ENCODE measurements around the gene ZC3H4.

ZC3H4 gene

GRCh38 chr19:47037766-47038165 is 75.8 kb downstream of the ZC3H4 start:
- Histone ChIP-seq H3K36me3 (ENCODE audit: insufficient read depth, low read length) (peaks cover 4% of the 10 kb centered on the region), H3K9me3 (ENCODE audit: low read length) (no peaks in the 10 kb centered on the region), H2AFZ (ENCODE audit: low read depth, low read length) (no peak overlapping the region), H3K4me3 (ENCODE audit: low read length) (no peak overlapping the region), H3K27me3 (ENCODE audit: insufficient read depth, low read length) (no peaks in the 10 kb centered on the region), H3K4me1 (ENCODE audit: insufficient read depth, low read length) (peaks cover 6% of the 10 kb centered on the region)

GRCh38 chr19:47036097-47036651 is 77.4 kb downstream of the ZC3H4 start:
- Histone ChIP-seq H3K9me3 (ENCODE audit: low read length) (no peaks in the 10 kb centered on the region), H2AFZ (ENCODE audit: low read depth, low read length) (peak overlapping the region; percentile 65), H3K4me1 (ENCODE audit: insufficient read depth, low read length) (peaks cover 6% of the 10 kb centered on the region), H3K36me3 (ENCODE audit: insufficient read depth, low read length) (no peaks in the 10 kb centered on the region), H3K27me3 (ENCODE audit: insufficient read depth, low read length) (no peaks in the 10 kb centered on the region), H3K4me3 (ENCODE audit: low read length) (peak overlapping the region; percentile 49)

GRCh38 chr19:47035127-47036096 is 78.2 kb downstream of the ZC3H4 start:
- H3K27me3 ChIP-seq (ENCODE audit: insufficient read depth, low read length): no peaks in the 10 kb centered on the region
- H3K36me3 ChIP-seq (ENCODE audit: insufficient read depth, low read length): no peaks in the 10 kb centered on the region
- H3K4me1 ChIP-seq (ENCODE audit: insufficient read depth, low read length): peaks cover 6% of the 10 kb centered on the region
- peak overlapping the region; percentile 49 for H3K4me3 ChIP-seq (ENCODE audit: low read length)
- peak overlapping the region; percentile 65 for H2AFZ ChIP-seq (ENCODE audit: low read depth, low read length)
- H3K9me3 ChIP-seq (ENCODE audit: low read length): no peaks in the 10 kb centered on the region

DNA sequence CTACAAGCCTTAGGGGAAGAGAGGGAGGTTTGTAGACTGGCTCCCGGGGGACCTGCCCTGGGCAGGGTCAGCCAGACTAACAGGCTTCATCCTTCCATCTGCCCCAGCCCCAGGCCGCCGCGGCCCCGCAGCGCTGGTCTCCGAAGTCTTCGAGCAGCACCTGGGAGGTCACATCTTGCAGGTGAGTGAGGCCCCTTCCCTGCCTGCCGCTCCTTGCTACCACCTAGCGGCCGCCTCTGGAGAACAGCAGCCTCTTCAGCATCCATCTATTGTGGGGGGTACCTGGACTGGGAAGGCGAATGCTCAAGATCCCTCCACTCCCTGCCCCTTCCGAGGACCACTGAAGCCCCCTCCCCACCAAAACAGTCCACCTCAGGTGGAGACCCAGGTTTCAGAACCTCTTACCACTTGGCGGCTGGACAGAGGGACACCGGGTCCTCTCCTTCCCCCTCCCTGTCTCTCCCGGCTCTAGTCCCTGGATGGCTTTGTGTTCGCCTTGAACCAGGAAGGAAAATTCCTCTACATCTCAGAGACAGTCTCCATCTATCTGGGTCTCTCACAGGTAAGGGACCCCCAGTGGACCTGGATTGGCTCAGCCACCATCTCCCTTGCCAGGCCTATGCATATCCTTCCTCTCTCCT is 81.3 kb downstream of the ZC3H4 start:
- Histone ChIP-seq H3K36me3 (ENCODE audit: insufficient read depth, low read length) (no peaks in the 10 kb centered on the region), H3K27me3 (ENCODE audit: insufficient read depth, low read length) (peaks cover 21% of the 10 kb centered on the region), H3K9me3 (ENCODE audit: low read length) (no peaks in the 10 kb centered on the region), H2AFZ (ENCODE audit: low read depth, low read length) (no peak overlapping the region), H3K4me1 (ENCODE audit: insufficient read depth, low read length) (peaks cover 16% of the 10 kb centered on the region), H3K4me3 (ENCODE audit: low read length) (no peak overlapping the region)

DNA sequence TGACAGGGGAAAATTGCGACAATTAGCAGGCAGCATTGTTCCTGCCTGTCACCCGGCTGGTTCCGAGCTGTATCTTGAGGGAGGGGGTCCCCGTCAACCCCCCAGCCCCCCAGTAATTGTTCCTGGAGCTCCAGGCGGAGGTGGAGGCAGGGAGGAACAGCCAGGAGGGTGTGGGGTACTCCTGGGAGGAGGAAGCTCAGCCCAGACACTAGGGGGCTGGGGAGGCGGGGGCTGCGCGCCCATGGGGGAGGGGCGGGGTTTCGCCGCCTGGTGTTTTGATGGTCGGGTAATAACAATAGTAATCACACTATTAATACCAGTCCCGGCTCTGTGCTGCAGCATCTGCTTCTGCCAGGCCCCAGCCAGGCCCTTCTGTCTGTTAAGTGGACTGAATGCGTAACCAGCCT is 85.4 kb downstream of the ZC3H4 start:
- H3K36me3 ChIP-seq (ENCODE audit: insufficient read depth, low read length): no peaks in the 10 kb centered on the region
- H3K4me3 ChIP-seq (ENCODE audit: low read length): no peak overlapping the region
- no peak overlapping the region for H2AFZ ChIP-seq (ENCODE audit: low read depth, low read length)
- peaks cover 44% of the 10 kb centered on the region for H3K27me3 ChIP-seq (ENCODE audit: insufficient read depth, low read length)
- peaks cover 10% of the 10 kb centered on the region for H3K4me1 ChIP-seq (ENCODE audit: insufficient read depth, low read length)
- H3K9me3 ChIP-seq (ENCODE audit: low read length): no peaks in the 10 kb centered on the region

GRCh38 chr19:47027586-47028088 is 85.9 kb downstream of the ZC3H4 start:
- H3K27me3 ChIP-seq (ENCODE audit: insufficient read depth, low read length): peaks cover 50% of the 10 kb centered on the region
- no peaks in the 10 kb centered on the region for H3K36me3 ChIP-seq (ENCODE audit: insufficient read depth, low read length)
- H2AFZ ChIP-seq (ENCODE audit: low read depth, low read length): peak overlapping the region; percentile 27
- no peaks in the 10 kb centered on the region for H3K9me3 ChIP-seq (ENCODE audit: low read length)
- peaks cover 10% of the 10 kb centered on the region for H3K4me1 ChIP-seq (ENCODE audit: insufficient read depth, low read length)
- H3K4me3 ChIP-seq (ENCODE audit: low read length): no peak overlapping the region

GRCh38 chr19:47026889-47027288 is 86.7 kb downstream of the ZC3H4 start:
- Histone ChIP-seq H2AFZ (ENCODE audit: low read depth, low read length) (no peak overlapping the region), H3K9me3 (ENCODE audit: low read length) (no peaks in the 10 kb centered on the region), H3K4me1 (ENCODE audit: insufficient read depth, low read length) (peaks cover 10% of the 10 kb centered on the region), H3K4me3 (ENCODE audit: low read length) (no peak overlapping the region), H3K36me3 (ENCODE audit: insufficient read depth, low read length) (no peaks in the 10 kb centered on the region), H3K27me3 (ENCODE audit: insufficient read depth, low read length) (peaks cover 57% of the 10 kb centered on the region)

DNA sequence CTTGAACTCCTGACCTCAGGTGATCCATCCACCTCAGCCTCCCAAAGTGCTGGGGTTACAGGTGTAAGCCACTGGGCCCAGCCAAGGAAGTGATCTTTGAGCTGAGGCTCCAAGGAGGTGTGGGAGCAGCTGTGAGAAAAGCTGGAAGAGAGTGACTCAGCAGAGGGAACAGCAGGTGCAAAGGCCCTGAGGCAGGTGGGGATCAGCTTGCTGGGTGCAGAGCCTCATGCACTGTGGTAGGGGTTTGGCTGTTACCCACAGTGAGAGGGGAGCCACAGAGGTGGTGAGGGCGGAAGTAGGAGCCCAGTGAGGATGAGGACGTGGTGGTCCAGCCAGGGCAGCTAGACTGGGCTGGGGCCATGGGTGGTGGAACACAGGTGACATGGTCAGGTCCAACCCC is 87.4 kb downstream of the ZC3H4 start:
- peaks cover 14% of the 10 kb centered on the region for H3K4me1 ChIP-seq (ENCODE audit: insufficient read depth, low read length)
- H3K36me3 ChIP-seq (ENCODE audit: insufficient read depth, low read length): no peaks in the 10 kb centered on the region
- H2AFZ ChIP-seq (ENCODE audit: low read depth, low read length): no peak overlapping the region
- H3K9me3 ChIP-seq (ENCODE audit: low read length): no peaks in the 10 kb centered on the region
- H3K4me3 ChIP-seq (ENCODE audit: low read length): no peak overlapping the region
- H3K27me3 ChIP-seq (ENCODE audit: insufficient read depth, low read length): peaks cover 64% of the 10 kb centered on the region

GRCh38 chr19:47024502-47024901 is 89.1 kb downstream of the ZC3H4 start:
- H3K27me3 ChIP-seq (ENCODE audit: insufficient read depth, low read length): peaks cover 72% of the 10 kb centered on the region
- H2AFZ ChIP-seq (ENCODE audit: low read depth, low read length): no peak overlapping the region
- no peak overlapping the region for H3K4me3 ChIP-seq (ENCODE audit: low read length)
- H3K36me3 ChIP-seq (ENCODE audit: insufficient read depth, low read length): no peaks in the 10 kb centered on the region
- H3K4me1 ChIP-seq (ENCODE audit: insufficient read depth, low read length): peaks cover 25% of the 10 kb centered on the region
- no peaks in the 10 kb centered on the region for H3K9me3 ChIP-seq (ENCODE audit: low read length)

DNA sequence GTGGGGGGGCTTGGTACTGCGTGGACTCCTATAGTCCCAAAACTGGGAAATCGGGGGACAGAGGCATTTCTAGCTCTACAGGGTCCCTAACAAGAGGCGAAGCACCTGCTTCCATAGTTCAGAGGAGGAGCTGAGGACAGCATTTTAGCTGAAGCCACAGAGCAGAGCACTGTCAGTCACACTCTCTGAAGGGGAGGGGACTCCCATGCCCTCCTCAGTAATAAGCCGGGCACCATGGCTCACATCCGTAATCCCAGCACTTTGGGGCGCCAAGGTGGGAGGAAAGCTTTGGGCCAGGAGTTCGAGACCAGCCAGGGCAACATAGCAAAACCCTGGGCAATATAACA is 90.2 kb downstream of the ZC3H4 start:
- Histone ChIP-seq H2AFZ (ENCODE audit: low read depth, low read length) (no peak overlapping the region), H3K4me3 (ENCODE audit: low read length) (no peak overlapping the region), H3K9me3 (ENCODE audit: low read length) (no peaks in the 10 kb centered on the region), H3K4me1 (ENCODE audit: insufficient read depth, low read length) (peaks cover 22% of the 10 kb centered on the region), H3K36me3 (ENCODE audit: insufficient read depth, low read length) (no peaks in the 10 kb centered on the region), H3K27me3 (ENCODE audit: insufficient read depth, low read length) (peaks cover 74% of the 10 kb centered on the region)

DNA sequence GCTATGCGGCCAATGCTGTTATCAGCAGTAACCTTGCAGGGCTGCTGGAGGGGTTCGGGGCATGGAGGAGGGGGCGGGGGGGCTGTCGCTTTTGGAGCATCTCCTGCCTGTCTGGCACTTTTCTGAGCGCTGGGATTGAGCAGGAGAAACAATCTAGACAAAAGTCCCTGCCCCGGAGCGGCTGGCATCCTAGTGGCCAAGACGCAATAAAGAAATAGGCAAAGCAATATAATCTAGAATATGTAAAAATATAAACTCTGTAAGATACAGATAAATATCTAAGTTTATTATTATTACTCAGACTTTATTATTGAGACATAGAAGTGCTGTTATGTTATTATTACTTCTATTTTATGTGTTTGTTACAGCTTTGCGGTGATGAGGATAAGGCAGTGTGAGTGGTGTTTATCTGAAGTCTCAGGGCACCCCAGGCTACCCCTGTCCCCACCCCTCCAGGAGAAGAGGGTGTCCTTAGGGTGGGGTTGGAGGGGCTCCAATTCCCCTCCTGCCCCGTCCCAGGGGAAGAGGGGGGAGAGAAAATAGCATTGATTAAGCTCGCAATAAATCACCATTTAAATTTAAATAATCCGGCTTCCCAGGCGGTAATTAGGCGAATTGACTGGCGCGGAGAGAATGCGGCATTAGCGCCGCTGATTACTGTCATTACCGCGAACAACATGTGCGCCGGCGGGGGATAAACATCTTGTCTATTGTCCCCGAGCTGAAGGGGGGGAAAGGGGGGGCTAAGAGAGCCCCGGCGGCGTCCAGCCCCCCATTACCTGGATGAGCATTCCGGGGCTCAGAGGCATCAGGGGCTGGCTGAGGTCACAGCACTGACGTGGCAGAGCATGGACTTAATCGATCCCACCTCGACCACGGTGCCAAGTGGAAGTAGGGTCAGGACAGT is 90.8 kb downstream of the ZC3H4 start:
- Histone ChIP-seq H3K36me3 (ENCODE audit: insufficient read depth, low read length) (no peaks in the 10 kb centered on the region), H3K4me1 (ENCODE audit: insufficient read depth, low read length) (peaks cover 17% of the 10 kb centered on the region), H3K27me3 (ENCODE audit: insufficient read depth, low read length) (peaks cover 70% of the 10 kb centered on the region), H3K9me3 (ENCODE audit: low read length) (no peaks in the 10 kb centered on the region), H3K4me3 (ENCODE audit: low read length) (no peak overlapping the region), H2AFZ (ENCODE audit: low read depth, low read length) (no peak overlapping the region)

DNA sequence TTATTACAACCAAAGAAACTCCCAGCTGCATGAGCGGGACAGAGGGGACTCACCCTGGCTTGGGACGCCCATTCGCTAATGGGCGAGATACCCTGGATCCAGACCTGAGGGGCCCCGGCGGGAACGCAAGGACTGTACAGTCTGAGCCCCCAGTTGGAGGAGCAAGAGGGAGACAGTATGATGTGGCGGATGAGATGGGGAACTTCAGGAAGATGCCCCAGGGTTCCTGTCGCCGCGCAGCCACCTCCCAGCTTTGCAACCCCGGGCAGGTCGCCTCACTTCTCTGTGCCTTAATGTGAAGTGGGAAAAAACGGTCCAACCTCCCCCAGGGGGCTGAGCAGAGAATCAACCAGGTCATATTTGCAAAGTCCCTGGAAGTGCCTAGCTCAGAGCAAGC is 91.4 kb downstream of the ZC3H4 start:
- Histone ChIP-seq H3K36me3 (ENCODE audit: insufficient read depth, low read length) (no peaks in the 10 kb centered on the region), H3K27me3 (ENCODE audit: insufficient read depth, low read length) (peaks cover 65% of the 10 kb centered on the region), H3K9me3 (ENCODE audit: low read length) (no peaks in the 10 kb centered on the region), H3K4me3 (ENCODE audit: low read length) (no peak overlapping the region), H2AFZ (ENCODE audit: low read depth, low read length) (no peak overlapping the region), H3K4me1 (ENCODE audit: insufficient read depth, low read length) (peaks cover 15% of the 10 kb centered on the region)
